ENCODE data around the gene OR2T8. TPM values are rescaled to one million over a fixed set of nuclear protein-coding genes. Genes with fewer than 3 reads are reported as not detected.

Gene OR2T8
- total and polyA plus RNA-seq, 2 of the 4 experiments (the other 2 are of a cell fraction): not detected

DNA sequence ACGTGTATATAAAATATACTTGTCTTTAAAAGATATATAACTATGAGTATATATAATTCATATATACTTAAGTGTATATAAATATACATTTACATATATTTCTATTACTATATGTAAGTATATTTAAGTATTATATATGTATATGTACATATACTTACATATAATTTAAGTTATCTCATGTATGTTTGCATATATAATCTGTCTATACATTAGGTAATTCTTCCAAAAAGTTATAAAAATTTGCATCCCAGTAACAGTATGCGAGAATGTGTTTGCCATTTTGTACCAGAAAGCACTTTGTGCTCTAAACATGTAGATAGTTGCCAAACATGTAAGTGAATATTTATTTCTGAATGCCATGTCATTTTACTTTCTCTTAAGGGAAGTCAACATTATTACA lies 44.9 kb downstream of the OR2T8 start, which contains the start of gene OR2AK2:
Gene OR2AK2, plus strand, starts transcription at position 301 of the 400 bp plus-strand sequence. CDS start 144 bp downstream, outside the sequence.
- Histone ChIP-seq H3K56ac (ENCODE audit: extremely low read depth, insufficient read depth, low read length) (no peak within 1 kb of the TSS), H2BK120ac (ENCODE audit: low read depth, low read length) (no peak within 1 kb of the TSS), H3K23ac (ENCODE audit: low read depth, low read length) (no peak within 1 kb of the TSS), H2BK5ac (ENCODE audit: low read depth, low read length, poor library complexity, severe bottlenecking) (no peak within 1 kb of the TSS), H4K91ac (ENCODE audit: insufficient read depth, low read depth, low read length) (no peak within 1 kb of the TSS), H3K4ac (ENCODE audit: low read depth, low read length) (no peak within 1 kb of the TSS), H4K8ac (ENCODE audit: low read depth in 2 of 2, low read length in 2 of 2) (no peak within 1 kb of the TSS), H2AFZ (replicated peaks; ENCODE audit: low read length, poor library complexity) (no peak within 1 kb of the TSS), H3K79me1 (ENCODE audit: low read depth in 1 of 2, low read length in 2 of 2) (no peaks in the 10 kb centered on the region), H2BK20ac (ENCODE audit: low read depth, low read length) (no peak within 1 kb of the TSS), H3K9me3 (ENCODE audit: control insufficient read depth, insufficient read depth, low read length) (peaks cover 14% of the 10 kb centered on the region), H2BK15ac (ENCODE audit: low read depth, low read length) (no peak within 1 kb of the TSS), H3K4me1 (ENCODE audit: control insufficient read depth, insufficient read depth, low read length) (no peaks in the 10 kb centered on the region), H2AK9ac (replicated peaks; ENCODE audit: low read depth, low read length, poor library complexity) (no peak within 1 kb of the TSS), H3K27me3 (ENCODE audit: control insufficient read depth, insufficient read depth, low read length) (no peaks in the 10 kb centered on the region), H4K5ac (ENCODE audit: low read depth, low read length) (no peak within 1 kb of the TSS), H3K18ac (ENCODE audit: low read depth, low read length) (no peak within 1 kb of the TSS), H3K14ac (replicated peaks; ENCODE audit: low read depth, low read length) (no peak within 1 kb of the TSS), H3K27ac (ENCODE audit: insufficient read depth, low read length) (no peak within 1 kb of the TSS), H3K9ac (ENCODE audit: low read depth, low read length) (no peak within 1 kb of the TSS), H3K4me3 (ENCODE audit: insufficient read depth, low read depth, low read length) (no peak within 1 kb of the TSS), H3K9me1 (ENCODE audit: insufficient read depth, low read length) (no peaks in the 10 kb centered on the region), H3K4me2 (ENCODE audit: low read depth, low read length) (no peak within 1 kb of the TSS), H4K20me1 (ENCODE audit: insufficient read depth, low read length) (no peaks in the 10 kb centered on the region), H2AK5ac (ENCODE audit: low read depth, low read length) (no peak within 1 kb of the TSS), H3K36me3 (ENCODE audit: control insufficient read depth, insufficient read depth, low read length) (no peaks in the 10 kb centered on the region)
- no peak for TF ChIP-seq MAZ (IDR thresholded peaks at IDR 0.05; ENCODE audit: borderline replicate concordance, low read depth, low read length)
- no peak for TF ChIP-seq POLR2A (IDR thresholded peaks at IDR 0.05; ENCODE audit: low read depth, low read length)
- TF ChIP-seq BHLHE40 (IDR thresholded peaks at IDR 0.05; ENCODE audit: low read depth, low read length): no peak
- TF ChIP-seq, protein P1, sequence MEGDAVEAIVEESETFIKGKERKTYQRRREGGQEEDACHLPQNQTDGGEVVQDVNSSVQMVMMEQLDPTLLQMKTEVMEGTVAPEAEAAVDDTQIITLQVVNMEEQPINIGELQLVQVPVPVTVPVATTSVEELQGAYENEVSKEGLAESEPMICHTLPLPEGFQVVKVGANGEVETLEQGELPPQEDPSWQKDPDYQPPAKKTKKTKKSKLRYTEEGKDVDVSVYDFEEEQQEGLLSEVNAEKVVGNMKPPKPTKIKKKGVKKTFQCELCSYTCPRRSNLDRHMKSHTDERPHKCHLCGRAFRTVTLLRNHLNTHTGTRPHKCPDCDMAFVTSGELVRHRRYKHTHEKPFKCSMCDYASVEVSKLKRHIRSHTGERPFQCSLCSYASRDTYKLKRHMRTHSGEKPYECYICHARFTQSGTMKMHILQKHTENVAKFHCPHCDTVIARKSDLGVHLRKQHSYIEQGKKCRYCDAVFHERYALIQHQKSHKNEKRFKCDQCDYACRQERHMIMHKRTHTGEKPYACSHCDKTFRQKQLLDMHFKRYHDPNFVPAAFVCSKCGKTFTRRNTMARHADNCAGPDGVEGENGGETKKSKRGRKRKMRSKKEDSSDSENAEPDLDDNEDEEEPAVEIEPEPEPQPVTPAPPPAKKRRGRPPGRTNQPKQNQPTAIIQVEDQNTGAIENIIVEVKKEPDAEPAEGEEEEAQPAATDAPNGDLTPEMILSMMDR (conservative IDR thresholded peaks at IDR 0.05; ENCODE audit: low read depth, low read length): no peak
- TF ChIP-seq RCOR1 (IDR thresholded peaks at IDR 0.05; ENCODE audit: insufficient replicate concordance, low read length): no peak
- no peak for TF ChIP-seq MAFK (IDR thresholded peaks at IDR 0.05; ENCODE audit: low read depth, low read length)
- no peak for TF ChIP-seq CEBPB (IDR thresholded peaks at IDR 0.05; ENCODE audit: low read depth, low read length)
- no peak for TF ChIP-seq CHD1 (IDR thresholded peaks at IDR 0.05; ENCODE audit: low read depth, low read length)
- TF ChIP-seq NFE2L2 (IDR thresholded peaks at IDR 0.05; ENCODE audit: low read depth, low read length): no peak
- TF ChIP-seq RAD21 (IDR thresholded peaks at IDR 0.05; ENCODE audit: low read length): no peak
- no peak for TF ChIP-seq MXI1 (IDR thresholded peaks at IDR 0.05; ENCODE audit: borderline replicate concordance, low read depth, low read length)
- no peak for TF ChIP-seq FOS (IDR thresholded peaks at IDR 0.05; ENCODE audit: low read depth, low read length)
- TF ChIP-seq, protein P2, sequence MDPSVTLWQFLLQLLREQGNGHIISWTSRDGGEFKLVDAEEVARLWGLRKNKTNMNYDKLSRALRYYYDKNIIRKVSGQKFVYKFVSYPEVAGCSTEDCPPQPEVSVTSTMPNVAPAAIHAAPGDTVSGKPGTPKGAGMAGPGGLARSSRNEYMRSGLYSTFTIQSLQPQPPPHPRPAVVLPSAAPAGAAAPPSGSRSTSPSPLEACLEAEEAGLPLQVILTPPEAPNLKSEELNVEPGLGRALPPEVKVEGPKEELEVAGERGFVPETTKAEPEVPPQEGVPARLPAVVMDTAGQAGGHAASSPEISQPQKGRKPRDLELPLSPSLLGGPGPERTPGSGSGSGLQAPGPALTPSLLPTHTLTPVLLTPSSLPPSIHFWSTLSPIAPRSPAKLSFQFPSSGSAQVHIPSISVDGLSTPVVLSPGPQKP (IDR thresholded peaks at IDR 0.05; ENCODE audit: borderline replicate concordance, low read depth, low read length): no peak
- TF ChIP-seq, protein P3, sequence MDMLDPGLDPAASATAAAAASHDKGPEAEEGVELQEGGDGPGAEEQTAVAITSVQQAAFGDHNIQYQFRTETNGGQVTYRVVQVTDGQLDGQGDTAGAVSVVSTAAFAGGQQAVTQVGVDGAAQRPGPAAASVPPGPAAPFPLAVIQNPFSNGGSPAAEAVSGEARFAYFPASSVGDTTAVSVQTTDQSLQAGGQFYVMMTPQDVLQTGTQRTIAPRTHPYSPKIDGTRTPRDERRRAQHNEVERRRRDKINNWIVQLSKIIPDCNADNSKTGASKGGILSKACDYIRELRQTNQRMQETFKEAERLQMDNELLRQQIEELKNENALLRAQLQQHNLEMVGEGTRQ (IDR thresholded peaks at IDR 0.05; ENCODE audit: low read depth, low read length): no peak
- no peak for TF ChIP-seq RFX5 (IDR thresholded peaks at IDR 0.05; ENCODE audit: low read depth, low read length)
- DNase-seq (no peak), ATAC-seq (ENCODE audit: low read depth) (no peak)
- no CpG with 5 or more reads among the region's 2 CpGs for WGBS, 2 experiments (ENCODE audit: extremely low coverage in 2 of 2, insufficient read length in 1 of 2)
- BruUV-seq (replicated peaks): no TSS peak
- dilution Hi-C loops (cut with HindIII; ENCODE audit: low sequenced_read_pairs, unreplicated experiment): no loop called here
- POLR2A ChIA-PET (ENCODE audit: unreplicated experiment): no interaction called here
- in situ Hi-C loops (cut with MboI; ENCODE audit: low sequenced_read_pairs): no loop called here
- intact Hi-C loops (cut with micrococcal nuclease): no loop called here
- CTCF ChIA-PET: no interaction called here

All from IMR-90 (cell line).